Measurements from ENCODE around the gene CCDC188. TPM values are rescaled to one million over a fixed set of nuclear protein-coding genes. Genes with fewer than 3 reads are reported as not detected.

Gene CCDC188
- total RNA-seq, 1 donor from 2014 or later, result not detected

- H3K36me3 Mint-ChIP-seq (ENCODE audit: low read depth, unreplicated experiment), result peaks cover 7% of the 10 kb centered on the region
- no peaks in the 10 kb centered on the region for H3K27me3 ChIP-seq (ENCODE audit: insufficient read depth, low read length)
- H3K4me1 Mint-ChIP-seq (ENCODE audit: low read depth, unreplicated experiment), result peaks cover 20% of the 10 kb centered on the region
- H3K27me3 Mint-ChIP-seq (ENCODE audit: low read depth, unreplicated experiment), result no peaks in the 10 kb centered on the region
- DNase-seq (ENCODE audit: low read depth), result no peak
- H3K4me3 ChIP-seq (ENCODE audit: insufficient read depth, low read depth, low read length), result no peak overlapping the region
- TF ChIP-seq CTCF (IDR thresholded peaks at IDR 0.05; ENCODE audit: insufficient read depth, low read depth, low read length) (no peak), EZH2 (IDR thresholded peaks at IDR 0.05; ENCODE audit: insufficient read depth, low read length) (no peak)
- no peaks in the 10 kb centered on the region for H3K9me3 Mint-ChIP-seq (ENCODE audit: unreplicated experiment)
- H3K4me3 Mint-ChIP-seq (ENCODE audit: unreplicated experiment), result no peak overlapping the region
- no peak for FAIRE-seq
- no peak overlapping the region for H3K4me2 ChIP-seq (ENCODE audit: low read length)
- peak overlapping the region; percentile 80 for H3K27ac Mint-ChIP-seq (ENCODE audit: unreplicated experiment)
- peaks cover 27% of the 10 kb centered on the region for H3K4me1 ChIP-seq (ENCODE audit: insufficient read depth, low read length)
- no peaks in the 10 kb centered on the region for H3K9me3 ChIP-seq (ENCODE audit: insufficient read depth, low read depth, low read length)
- no peak overlapping the region for H3K9ac ChIP-seq (ENCODE audit: low read length)
- no peak overlapping the region for H2AFZ ChIP-seq (ENCODE audit: low read depth, low read length)
- H4K20me1 ChIP-seq (ENCODE audit: insufficient read depth, low read length), result peaks cover 68% of the 10 kb centered on the region
- H3K79me2 ChIP-seq (ENCODE audit: insufficient read depth, low read length), result peaks cover 71% of the 10 kb centered on the region
- no peaks in the 10 kb centered on the region for H3K36me3 ChIP-seq (ENCODE audit: insufficient read depth, low read length)
- H3K27ac ChIP-seq (ENCODE audit: low read depth, low read length), result no peak overlapping the region
Measured at GRCh38 chr22:20138868-20139267, 12.0 kb downstream of the CCDC188 start.

- H3K36me3 Mint-ChIP-seq (ENCODE audit: low read depth, unreplicated experiment), result peaks cover 10% of the 10 kb centered on the region
- Histone ChIP-seq H3K9ac (ENCODE audit: low read length) (peak overlapping the region; percentile 10), H3K4me2 (ENCODE audit: low read length) (peak overlapping the region; percentile 11), H3K4me3 (ENCODE audit: insufficient read depth, low read depth, low read length) (no peak overlapping the region), H3K4me1 (ENCODE audit: insufficient read depth, low read length) (peaks cover 27% of the 10 kb centered on the region), H3K79me2 (ENCODE audit: insufficient read depth, low read length) (peaks cover 75% of the 10 kb centered on the region), H3K36me3 (ENCODE audit: insufficient read depth, low read length) (no peaks in the 10 kb centered on the region), H3K9me3 (ENCODE audit: insufficient read depth, low read depth, low read length) (no peaks in the 10 kb centered on the region), H2AFZ (ENCODE audit: low read depth, low read length) (no peak overlapping the region), H4K20me1 (ENCODE audit: insufficient read depth, low read length) (peaks cover 71% of the 10 kb centered on the region), H3K27me3 (ENCODE audit: insufficient read depth, low read length) (no peaks in the 10 kb centered on the region), H3K27ac (ENCODE audit: low read depth, low read length) (no peak overlapping the region)
- no peaks in the 10 kb centered on the region for H3K27me3 Mint-ChIP-seq (ENCODE audit: low read depth, unreplicated experiment)
- peaks cover 23% of the 10 kb centered on the region for H3K4me1 Mint-ChIP-seq (ENCODE audit: low read depth, unreplicated experiment)
- H3K4me3 Mint-ChIP-seq (ENCODE audit: unreplicated experiment), result no peak overlapping the region
- DNase-seq (ENCODE audit: low read depth), result no peak
- no peak for TF ChIP-seq EZH2 (IDR thresholded peaks at IDR 0.05; ENCODE audit: insufficient read depth, low read length)
- TF ChIP-seq CTCF (IDR thresholded peaks at IDR 0.05; ENCODE audit: insufficient read depth, low read depth, low read length), result no peak
- H3K9me3 Mint-ChIP-seq (ENCODE audit: unreplicated experiment), result no peaks in the 10 kb centered on the region
- no peak for FAIRE-seq
- no peak overlapping the region for H3K27ac Mint-ChIP-seq (ENCODE audit: unreplicated experiment)
Measured at GRCh38 chr22:20138417-20138738, 12.5 kb downstream of the CCDC188 start.

GRCh38 chr22:20137671-20138416, 13.0 kb downstream of the CCDC188 start:
- H3K4me2 ChIP-seq (ENCODE audit: low read length), result peak overlapping the region; percentile 22
- DNase-seq (ENCODE audit: low read depth), result no peak
- TF ChIP-seq CTCF (IDR thresholded peaks at IDR 0.05; ENCODE audit: insufficient read depth, low read depth, low read length), result no peak
- TF ChIP-seq EZH2 (IDR thresholded peaks at IDR 0.05; ENCODE audit: insufficient read depth, low read length), result no peak
- no peak for FAIRE-seq
- no peaks in the 10 kb centered on the region for H3K27me3 ChIP-seq (ENCODE audit: insufficient read depth, low read length)
- peaks cover 30% of the 10 kb centered on the region for H3K4me1 ChIP-seq (ENCODE audit: insufficient read depth, low read length)
- H3K9me3 ChIP-seq (ENCODE audit: insufficient read depth, low read depth, low read length), result no peaks in the 10 kb centered on the region
- Mint-ChIP-seq H3K4me1 (ENCODE audit: low read depth, unreplicated experiment) (peaks cover 25% of the 10 kb centered on the region), H3K27ac (ENCODE audit: unreplicated experiment) (no peak overlapping the region), H3K36me3 (ENCODE audit: low read depth, unreplicated experiment) (peaks cover 10% of the 10 kb centered on the region), H3K4me3 (ENCODE audit: unreplicated experiment) (no peak overlapping the region), H3K27me3 (ENCODE audit: low read depth, unreplicated experiment) (no peaks in the 10 kb centered on the region), H3K9me3 (ENCODE audit: unreplicated experiment) (no peaks in the 10 kb centered on the region)
- H3K27ac ChIP-seq (ENCODE audit: low read depth, low read length), result no peak overlapping the region
- H3K36me3 ChIP-seq (ENCODE audit: insufficient read depth, low read length), result no peaks in the 10 kb centered on the region
- H3K4me3 ChIP-seq (ENCODE audit: insufficient read depth, low read depth, low read length), result no peak overlapping the region
- H3K9ac ChIP-seq (ENCODE audit: low read length), result peak overlapping the region; percentile 10
- H4K20me1 ChIP-seq (ENCODE audit: insufficient read depth, low read length), result peaks cover 76% of the 10 kb centered on the region
- H2AFZ ChIP-seq (ENCODE audit: low read depth, low read length), result no peak overlapping the region
- peaks cover 80% of the 10 kb centered on the region for H3K79me2 ChIP-seq (ENCODE audit: insufficient read depth, low read length)
